Measurements from ENCODE around the gene ZMPSTE24.
"Not testable (repeated sequence)": the region's sequence is repeated elsewhere in the genome, so short reads cannot be mapped to it uniquely, and the experiment has no call there.

Gene ZMPSTE24

DNA sequence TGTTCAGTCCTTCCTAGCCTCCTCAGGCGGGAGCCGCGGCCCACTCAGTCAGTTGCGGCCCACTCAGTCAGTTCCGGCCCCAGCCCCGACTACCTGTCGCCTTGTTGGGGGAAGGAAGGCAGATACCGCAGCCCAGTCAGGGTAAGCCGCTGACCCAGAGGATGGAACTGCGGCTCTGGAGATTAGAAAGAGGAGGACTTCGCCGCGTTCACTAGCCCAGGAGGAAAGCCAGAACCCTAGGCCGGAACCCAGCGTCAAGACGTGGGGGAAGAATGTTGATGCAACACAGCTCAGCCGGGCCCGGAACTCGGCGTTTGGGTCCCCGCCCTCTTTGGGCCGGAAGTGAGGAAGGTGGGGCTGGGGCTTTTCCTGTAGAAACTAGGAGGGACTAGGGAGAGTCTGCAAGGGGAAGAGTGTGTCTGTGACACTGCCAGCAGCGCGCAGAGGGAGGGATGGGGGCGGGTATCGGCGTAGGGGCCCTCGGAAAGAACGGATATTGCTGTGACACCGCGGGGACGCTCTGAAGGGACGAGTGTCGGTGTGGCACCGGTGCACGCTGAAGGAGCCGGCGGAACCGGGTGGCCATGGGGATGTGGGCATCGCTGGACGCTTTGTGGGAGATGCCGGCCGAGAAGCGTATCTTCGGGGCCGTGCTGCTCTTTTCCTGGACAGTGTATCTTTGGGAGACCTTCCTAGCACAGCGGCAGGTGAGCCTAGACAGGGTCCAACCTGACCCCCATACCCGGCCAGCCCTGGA, at the start of gene ZMPSTE24:
ZMPSTE24 (plus strand) TSS at position 549 of the 757 bp plus-strand sequence; CDS start at position 585, 36 bp downstream.
- peak; percentile 96 for DNase-seq

DNA sequence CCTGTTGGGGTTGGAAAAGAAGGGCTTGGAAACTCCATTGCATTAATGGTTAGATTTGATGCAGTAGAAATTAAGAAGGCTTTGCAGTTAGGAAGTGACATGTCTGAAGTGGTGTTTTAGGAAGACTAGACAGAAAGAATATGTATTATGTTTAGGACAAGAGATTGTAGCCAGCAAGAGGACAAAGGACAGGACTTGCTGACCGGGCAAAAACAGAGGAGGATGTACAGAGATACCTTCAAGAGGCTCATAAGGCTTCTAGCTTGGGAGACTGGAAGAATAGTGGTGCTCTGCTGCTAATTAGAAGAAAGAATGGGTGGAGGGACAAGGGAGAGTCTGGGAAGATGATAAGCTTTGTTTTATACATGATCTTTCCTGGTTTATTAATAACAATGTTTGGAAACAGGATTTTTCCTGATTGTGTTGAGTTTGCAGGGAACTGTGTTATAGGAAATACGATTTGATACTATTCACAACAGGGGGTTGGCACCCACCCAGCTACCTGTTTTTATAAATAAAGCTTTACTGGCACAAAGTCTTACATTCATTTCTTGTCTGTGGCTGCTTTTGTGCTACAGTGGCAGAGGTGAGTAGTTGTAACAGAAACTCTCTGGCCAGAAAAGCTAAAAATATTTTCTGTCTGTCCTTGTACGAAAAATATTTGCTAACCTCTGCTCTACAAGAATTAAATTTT, 47.4 kb upstream of the ZMPSTE24 start:
- no peak for DNase-seq

DNA sequence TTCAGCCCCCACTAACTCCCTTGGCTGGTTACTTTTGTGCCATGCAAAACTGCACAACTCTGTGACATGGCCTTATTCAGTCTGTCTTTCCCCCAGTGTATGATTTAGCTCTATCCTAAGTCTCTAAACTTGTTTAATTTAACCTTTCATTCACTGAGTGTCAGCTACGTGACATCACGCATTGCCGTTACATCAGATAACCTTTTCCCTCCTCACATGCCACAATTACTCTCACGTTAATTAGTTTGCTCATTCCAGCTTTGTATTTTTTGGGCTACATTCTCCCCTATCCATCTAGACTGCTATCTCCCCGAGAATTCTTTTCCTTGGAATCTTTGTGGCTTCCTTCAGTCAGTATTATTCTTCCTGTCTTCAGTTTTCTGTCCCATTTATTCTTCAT, 39.7 kb upstream of the ZMPSTE24 start:
- no peak for DNase-seq

DNA sequence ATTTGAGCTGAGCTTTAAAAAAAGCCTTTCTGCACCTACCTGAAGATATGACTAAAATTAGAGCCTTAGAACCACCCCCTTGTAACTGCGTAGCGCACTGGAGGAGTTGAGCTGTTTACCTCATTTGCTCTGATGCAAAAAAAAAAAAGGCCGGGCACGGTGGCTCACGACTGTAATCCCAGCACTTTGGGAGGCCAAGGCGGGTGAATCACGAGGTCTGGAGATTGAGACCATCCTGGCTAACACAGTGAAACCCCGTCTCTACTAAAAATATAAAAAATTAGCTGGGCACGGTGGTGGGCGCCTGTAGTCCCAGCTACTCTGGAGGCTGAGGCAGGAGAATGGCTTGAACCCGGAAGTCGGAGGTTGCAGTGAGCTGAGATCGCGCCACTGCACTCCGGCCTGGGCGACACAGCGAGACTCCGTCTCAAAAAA, 36.5 kb upstream of the ZMPSTE24 start:
- DNase-seq = not testable (repeated sequence)

DNA sequence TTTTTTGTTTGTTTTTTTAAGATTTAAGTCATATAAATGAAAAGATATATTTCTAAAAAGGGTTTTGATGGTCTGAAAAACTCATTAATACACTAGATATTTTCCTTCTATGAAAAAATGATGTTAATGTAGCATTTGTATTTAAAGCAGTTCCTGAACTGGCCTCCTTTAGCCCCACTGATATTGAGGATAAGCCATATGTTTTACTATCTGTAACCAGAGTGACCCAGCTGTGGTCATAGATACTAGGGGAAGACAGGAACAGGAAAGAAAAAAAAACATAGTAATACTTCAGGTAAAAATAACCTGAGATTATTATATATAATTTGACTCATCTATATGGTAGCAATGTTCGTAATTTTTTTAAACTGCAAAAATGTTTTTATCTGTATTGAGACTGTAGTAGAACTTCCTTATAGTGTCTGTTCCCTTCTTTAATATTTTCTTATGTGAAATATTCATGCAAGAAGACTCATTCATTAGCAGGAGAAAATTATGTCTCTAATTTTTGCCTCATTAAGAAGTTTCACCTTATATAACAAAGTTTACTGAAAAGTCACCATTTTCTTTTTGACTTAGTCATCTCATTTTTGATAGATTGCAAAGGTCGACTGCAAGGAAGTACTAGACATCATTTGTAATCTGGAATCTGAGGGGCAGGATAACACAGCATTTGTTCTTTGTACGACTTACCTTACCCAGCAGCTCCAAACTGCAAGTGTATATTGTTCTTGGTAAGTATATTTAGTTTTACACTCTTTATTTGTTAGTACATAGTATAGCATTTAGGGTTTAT, 35.9 kb upstream of the ZMPSTE24 start:
- no peak for DNase-seq

DNA sequence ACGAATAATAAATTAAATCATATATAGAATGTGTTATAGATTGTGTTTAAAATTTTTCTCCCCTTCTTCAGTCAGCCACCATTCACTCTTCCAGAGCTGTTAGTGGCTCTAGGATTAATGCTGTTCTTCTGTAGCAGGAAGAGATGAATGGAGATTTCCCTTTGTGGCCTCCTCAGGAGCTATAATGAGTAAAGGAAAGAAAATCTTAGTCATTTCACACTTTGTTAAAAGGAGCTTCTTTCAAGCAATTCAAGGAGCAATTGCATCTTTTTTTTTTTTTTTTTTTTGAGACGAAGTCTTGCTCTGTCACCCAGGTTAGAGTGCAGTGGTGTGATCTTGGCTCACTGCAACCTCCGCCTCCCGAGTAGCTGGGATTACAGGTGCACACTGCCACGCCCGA, 34.0 kb upstream of the ZMPSTE24 start:
- DNase-seq = no peak

DNA sequence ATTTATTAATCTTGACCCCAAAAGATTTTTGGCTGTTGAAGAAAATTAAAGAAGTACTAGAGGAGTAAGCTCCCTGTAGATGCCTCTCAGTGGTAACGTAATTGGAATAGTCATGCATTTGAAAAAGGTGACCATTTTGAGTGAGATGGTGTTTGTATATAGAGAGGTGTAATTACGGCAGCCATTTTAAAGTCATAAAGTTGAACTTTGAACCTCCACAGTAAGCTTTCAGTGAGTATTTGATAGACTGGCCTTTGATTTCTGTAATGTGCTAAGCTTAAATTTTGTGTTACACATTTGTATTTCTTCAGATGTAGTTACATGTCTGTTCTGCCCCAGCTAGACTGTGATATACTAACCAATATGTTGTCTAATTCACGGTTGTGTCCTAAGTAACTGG, 31.8 kb upstream of the ZMPSTE24 start:
- DNase-seq = no peak

DNA sequence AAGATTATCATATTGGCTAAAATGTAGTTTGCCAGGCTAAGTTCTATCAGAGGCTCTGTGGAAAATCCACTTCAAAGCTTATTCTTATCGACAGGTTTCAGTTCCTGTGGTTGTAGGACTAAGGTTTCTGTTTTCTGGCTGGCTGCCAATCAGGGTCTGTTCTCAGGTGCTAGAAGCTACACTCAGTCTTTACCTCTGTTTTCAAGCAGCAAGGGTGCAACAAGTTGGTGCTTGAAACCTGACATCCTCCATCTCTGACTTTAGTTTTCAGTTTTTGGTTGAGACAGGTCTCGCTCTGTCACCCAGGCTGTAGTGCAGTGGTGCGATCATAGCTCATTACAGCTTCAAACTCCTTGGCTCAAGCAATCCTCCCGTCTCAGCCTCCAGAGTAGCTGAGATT, 25.6 kb upstream of the ZMPSTE24 start:
- DNase-seq = peak; percentile 77

DNA sequence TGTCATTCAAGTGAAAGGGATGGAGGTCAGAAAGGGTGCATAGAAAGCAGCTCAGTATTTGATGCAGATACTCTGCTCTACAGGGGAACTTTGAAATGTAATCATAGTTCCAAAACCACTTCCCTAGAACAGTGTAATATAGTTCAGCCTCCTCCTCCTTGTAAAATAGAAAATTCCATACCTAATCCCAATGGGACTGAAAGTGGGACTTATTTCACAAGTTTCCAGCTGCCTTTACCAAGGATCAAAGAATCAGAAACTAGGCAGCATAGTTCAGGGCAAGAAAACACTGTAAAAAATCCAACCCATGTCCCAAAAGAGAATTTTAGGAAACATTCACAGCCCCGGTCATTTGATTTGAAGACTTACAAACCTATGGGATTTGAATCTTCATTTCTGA, 18.4 kb upstream of the ZMPSTE24 start:
- DNase-seq = no peak

DNA sequence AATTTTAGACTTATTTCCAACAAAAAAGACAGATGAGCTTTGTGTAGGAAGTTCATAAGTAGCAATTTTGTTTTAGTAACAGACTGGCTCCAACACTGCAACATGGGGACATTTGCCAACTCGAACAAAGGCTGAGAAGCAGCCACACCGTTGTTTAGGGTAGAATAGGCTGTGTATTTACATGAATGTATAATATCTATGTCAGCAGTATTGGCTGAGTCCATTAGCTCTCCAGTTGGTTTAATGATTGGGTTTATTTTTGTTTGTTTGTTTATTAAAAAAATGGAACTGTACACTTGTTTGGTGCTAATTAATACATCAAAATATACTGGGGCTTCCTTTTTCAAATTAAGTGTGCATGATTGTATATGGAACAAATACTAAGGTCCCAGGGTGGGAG, 17.6 kb upstream of the ZMPSTE24 start:
- no peak for DNase-seq

DNA sequence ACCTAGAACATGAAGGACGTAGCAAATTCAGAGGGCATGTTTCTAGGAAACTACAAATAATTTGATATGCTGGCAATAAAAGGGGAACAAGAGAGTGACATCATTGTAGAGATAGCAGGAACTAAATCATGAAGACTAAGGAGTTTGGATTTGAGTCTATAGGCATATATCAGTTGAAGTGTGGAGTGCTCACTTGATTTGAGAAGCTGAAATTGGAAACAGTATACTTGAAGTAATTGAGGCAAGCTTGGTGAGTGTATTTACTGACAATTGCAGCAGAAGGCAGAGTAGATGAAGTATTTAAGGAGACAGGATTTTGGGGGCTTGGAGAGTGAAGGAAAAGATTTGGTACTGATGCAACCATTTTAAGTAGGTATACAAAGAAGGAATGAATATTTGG, 16.7 kb upstream of the ZMPSTE24 start:
- DNase-seq = no peak

DNA sequence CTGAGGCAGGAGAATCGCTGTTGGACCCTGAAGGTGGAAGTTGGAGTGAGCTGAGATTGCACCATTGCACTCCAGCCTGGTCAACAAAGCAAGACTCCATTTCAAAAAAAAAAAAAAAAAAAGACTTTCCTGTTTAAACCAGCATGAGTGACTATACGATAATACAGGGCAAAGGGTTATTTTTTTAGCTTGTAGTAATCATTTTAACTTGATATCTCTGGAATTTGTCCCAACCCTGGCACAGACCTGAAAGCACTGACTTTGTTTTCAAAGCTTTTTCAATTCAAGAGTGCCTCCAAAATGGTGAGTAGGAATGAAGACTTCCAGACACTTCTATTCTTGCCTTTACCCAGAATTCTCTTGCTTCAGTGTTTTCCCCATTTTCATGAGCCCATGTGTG, 14.7 kb upstream of the ZMPSTE24 start:
- no peak for DNase-seq

DNA sequence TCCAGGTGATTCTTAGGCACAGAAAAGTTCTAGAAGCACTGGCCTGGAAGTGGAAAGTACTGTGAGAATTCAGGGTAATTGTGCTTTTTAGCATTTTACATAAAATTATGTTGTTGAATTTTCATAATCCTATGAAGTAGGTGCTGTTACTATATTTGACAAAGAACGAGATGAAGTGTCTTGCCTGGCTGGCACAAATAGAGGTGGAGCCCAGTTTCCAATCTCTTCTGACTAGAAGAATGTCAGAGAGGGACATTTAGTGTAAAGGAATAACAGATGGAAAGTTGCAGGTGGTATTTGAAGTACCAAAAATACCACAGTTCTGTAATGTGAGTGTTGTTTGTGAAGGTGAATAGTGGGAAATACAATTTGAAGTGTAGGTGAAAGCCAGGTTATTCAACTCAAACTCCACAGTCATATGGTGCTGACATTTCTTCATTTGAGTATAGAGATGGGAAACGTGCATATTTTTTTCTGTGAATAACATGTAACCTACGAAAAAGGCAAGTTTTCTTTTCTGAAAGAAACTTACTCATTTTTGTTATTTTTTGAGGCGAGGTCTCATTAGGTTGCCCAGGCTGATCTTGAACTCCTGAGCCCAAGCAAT, 13.8 kb upstream of the ZMPSTE24 start:
- no peak for DNase-seq

DNA sequence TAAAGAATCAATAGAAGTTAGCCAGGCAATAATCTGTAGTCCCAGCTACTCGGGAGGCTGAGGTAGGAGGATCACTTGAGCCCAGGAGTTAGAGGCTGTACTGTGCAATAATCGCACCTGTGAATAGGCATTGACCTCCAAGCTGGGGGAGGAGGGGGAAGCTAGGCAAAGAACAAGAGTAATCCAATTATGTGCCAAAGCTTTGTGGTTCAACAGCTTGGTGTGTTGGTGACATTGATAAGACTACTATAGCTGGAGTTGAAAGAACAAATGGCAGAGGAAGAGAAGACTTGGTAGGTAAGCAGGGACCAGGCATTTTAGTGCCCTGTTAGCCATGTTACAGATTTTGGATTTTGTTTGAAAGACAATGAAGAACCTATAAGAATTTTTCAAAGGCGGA, 12.3 kb upstream of the ZMPSTE24 start:
- DNase-seq = no peak

DNA sequence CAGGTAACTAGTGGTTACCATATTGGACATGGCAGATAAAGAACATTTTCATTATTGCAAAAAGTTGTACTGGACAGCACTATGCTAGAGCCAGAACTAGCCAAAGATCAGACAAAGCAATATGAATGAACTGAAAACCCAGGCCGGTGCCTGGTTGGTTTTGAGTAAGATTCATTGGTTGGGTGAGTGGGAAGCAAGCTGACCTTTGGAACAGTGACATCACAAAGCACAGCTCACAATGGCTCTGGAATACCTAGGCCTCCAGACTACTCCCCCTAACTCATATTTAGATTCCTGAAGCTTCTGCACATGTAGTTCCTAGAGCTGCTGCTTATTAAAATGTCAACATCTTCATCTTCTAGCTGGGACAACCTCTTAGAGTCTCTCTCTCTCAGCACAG, 10.4 kb upstream of the ZMPSTE24 start, which contains the start of gene TMCO2:
TMCO2 (plus strand) TSS at position 283 of the 400 bp plus-strand sequence; CDS start at position 340, 57 bp downstream.
- DNase-seq = no peak

DNA sequence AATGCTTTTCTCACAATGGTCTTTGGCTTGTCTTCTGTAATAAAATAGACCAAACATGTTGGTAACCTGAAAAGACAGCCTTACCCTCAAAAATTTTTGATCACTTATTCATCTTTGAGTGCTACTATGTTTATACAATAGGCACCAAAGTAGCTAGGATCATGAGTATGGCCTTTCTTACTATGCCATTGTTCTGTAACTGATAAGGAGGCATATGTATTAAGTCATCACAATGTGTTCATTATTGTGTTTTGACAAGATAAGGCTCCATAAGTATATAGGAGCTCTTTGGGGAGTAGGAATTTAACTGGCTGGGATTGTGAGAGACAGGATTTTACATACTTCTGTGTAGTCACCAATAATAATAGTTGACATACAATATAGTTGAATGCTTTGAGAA, 9.6 kb upstream of the ZMPSTE24 start:
- no peak for DNase-seq

DNA sequence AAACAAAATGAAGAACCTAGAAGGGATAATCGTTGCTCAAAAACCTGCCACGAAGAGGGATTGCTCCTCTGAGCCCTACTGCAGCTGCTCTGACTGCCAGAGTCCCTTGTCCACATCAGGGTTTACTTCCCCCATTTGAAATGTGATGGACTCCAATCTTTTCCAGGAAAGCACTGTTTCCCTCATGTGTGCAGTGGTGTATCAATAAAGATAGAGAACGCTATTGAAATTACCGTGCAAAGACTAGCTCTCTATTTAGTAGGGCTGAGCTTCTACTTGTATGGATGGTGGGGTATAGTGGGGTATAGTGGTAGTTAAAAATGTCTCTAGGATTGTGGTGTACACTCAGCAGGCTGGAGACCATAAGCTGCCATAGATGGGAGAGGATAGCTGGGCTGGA, 6.6 kb upstream of the ZMPSTE24 start:
- no peak for DNase-seq

DNA sequence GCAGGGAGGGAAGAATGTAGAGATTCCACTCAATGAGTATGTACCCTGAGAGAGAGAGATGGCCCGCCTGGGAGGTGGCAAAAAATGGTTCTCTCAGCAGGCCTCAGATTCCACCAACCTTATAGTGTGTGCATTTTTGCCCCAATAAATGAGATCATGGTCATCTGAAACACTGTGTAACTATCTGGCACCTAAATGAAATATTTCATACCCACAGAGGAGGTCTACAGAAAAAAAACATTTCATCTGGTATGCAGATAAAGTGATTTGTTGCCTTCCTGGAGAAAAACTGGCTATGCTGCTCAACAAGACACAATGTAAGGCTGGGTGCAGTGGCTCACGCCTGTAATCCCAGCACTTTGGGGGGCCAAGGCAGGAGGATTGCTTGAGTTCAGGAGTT, 5.4 kb upstream of the ZMPSTE24 start:
- DNase-seq = no peak

DNA sequence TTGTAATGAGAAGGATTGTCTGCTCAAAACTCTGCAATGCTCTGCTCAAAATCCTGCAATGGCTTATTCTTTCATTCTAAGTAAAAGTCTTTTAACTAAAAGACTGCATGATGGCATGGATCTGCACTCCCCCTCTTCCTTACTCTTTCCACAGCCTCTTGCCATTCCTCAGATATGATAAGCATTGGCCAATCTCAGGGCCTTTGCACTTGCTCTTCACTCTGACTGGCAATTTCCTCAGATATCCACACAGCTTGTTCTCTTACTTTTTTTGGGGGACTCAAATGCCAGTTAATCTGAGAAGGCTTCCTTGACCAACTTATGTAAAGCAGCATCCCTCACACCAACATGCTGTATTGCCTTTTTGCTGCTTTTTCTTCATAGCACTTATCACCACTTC, 2.8 kb upstream of the ZMPSTE24 start:
- DNase-seq = no peak

DNA sequence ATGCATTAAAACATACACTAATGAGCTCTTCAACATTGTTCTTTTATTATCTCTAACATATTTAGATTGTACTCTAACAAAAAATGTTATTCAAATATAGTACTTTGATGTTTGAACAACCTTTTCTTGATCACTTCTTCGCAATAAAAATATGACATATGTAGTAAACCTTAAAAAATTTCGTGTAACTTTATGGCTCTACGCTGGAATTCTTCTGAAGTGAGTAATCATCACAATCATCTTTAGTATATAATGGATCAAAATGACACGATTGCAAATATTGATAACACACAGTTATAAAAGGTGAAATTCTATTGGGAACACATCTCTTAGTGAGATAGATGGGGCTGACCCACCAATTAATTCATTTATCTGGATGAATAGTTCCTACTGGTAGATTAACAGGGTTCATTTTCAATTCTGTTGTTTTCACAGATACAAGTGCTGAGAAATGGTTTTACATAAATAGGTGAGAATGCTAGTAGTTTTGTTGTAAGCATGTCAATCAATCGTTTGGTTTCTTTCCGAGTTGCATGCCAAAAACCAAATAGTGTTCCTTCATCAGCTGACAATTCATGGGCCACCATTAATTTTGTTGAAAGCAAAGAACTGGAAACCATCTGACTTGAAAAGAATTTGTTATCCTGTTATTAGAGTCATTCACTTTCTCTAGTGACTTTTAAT, 1.5 kb upstream of the ZMPSTE24 start:
- no peak for DNase-seq

DNA sequence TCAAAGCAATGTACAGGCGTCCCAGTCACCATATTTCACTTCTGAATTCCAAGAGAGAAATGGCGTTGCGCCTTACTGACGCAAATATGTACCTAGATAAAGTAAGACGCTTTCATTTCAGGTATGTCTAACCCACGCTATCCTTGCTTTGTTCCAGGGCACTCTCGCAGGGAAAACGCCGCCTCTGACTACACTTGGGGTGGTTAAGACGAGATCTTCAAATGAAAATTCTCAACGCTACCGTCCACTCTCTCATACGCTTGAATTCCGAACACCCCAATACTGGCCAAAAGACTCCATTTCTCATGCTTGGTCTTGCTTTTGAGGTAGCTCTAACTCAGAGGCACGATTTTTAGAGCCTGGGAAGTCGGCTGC, 736 bp upstream of the ZMPSTE24 start:
- DNase-seq = no peak

DNA sequence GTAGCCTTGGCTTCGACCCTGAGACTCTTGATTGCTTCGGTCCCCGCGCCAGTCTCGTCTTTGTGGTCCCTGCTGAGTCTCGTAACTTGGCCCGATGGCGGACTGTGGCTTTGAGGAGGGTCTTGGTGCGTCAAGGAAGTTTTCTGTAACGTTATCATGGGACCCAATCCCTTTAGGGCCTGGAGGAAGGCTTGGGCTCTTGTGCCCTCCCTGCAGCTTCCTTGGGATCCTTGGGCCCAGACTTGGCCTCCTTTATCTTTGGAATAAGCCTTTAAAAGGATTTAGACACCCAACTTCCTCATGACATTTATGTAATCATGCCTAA, 371 bp downstream of the ZMPSTE24 start:
- no peak for DNase-seq

DNA sequence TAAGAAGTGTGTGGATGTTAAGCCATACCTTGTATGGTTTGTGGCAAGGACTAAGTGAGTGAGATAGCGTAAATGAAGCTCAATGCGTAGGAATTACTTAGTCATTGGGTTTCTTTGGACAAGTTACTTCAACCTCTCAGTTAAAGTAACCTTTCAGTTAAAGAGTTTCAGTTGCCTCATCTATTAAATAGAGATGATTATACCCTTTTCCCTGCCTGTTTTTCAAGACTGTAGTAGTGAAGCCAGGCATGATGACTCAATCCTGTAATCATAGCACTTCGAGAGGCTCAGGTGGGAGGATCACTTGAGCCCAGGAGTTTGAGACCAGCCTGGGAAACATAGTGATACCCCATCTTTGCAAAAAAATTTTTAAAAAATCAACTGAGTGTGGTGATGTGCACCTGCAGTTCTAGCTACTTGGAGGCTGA, 6.3 kb downstream of the ZMPSTE24 start:
- no peak for DNase-seq

Data from activated CD8-positive, alpha-beta memory T cell treated with anti-CD3 and anti-CD28 coated beads, Interleukin-2, amount 50 U/mL, for 48 hours (primary cell).